ENCODE results near the gene C1orf53.

DNA sequence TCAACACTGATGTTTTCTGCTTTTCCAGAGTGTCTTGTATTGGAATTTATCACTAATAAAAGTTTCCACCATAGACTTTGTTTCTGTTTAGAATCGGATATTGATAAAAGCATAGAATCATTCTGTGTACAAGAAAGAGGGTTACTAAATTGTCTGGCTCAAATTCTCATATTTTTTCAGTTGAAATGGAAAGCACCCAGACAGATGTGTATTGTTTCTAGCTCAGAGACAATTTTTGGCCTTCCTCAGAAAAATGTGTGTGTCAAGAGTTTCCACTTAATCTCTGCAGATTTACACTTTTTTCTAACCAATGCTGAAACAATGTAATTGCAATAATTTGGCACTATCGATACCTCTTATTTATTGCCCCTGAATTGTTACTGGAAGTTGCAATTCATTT lies 35.0 kb downstream of the C1orf53 start:
- TF ChIP-seq, protein P1, sequence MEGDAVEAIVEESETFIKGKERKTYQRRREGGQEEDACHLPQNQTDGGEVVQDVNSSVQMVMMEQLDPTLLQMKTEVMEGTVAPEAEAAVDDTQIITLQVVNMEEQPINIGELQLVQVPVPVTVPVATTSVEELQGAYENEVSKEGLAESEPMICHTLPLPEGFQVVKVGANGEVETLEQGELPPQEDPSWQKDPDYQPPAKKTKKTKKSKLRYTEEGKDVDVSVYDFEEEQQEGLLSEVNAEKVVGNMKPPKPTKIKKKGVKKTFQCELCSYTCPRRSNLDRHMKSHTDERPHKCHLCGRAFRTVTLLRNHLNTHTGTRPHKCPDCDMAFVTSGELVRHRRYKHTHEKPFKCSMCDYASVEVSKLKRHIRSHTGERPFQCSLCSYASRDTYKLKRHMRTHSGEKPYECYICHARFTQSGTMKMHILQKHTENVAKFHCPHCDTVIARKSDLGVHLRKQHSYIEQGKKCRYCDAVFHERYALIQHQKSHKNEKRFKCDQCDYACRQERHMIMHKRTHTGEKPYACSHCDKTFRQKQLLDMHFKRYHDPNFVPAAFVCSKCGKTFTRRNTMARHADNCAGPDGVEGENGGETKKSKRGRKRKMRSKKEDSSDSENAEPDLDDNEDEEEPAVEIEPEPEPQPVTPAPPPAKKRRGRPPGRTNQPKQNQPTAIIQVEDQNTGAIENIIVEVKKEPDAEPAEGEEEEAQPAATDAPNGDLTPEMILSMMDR (IDR thresholded peaks at IDR 0.05; ENCODE audit: low read depth, low read length), result no peak
- no peak for TF ChIP-seq EZH2phosphoT487 (IDR thresholded peaks at IDR 0.05; ENCODE audit: low read depth)
